Measurements from ENCODE around the gene MFSD6.
"Not testable (repeated sequence)": the region's sequence is repeated elsewhere in the genome, so short reads cannot be mapped to it uniquely, and the experiment has no call there.

Gene MFSD6

DNA sequence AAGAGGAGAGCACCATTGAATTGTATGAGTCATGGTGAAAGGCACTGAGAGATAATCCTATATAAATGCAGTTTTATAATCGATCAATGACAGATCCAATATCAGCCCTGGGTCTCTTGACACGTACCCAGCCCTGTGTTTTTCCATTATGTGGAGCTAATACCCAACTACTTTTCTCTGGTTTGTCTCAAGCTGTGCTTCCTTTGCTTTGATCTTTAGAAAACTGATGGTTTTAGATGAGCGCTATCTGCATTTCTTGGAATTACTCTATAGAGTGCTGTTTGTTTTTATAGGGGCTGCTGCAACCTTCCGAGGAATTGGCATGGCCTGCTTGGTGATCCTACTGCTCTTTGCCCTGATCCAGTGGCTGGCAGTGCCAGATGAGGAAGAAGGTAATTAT lies 81.3 kb downstream of the MFSD6 start:
- no peak for DNase-seq (ENCODE audit: insufficient read length, low spot score)
- no peak for FAIRE-seq
- no peak for TF ChIP-seq CTCF (IDR thresholded peaks at IDR 0.05; ENCODE audit: insufficient read depth, missing control alignments)

DNA sequence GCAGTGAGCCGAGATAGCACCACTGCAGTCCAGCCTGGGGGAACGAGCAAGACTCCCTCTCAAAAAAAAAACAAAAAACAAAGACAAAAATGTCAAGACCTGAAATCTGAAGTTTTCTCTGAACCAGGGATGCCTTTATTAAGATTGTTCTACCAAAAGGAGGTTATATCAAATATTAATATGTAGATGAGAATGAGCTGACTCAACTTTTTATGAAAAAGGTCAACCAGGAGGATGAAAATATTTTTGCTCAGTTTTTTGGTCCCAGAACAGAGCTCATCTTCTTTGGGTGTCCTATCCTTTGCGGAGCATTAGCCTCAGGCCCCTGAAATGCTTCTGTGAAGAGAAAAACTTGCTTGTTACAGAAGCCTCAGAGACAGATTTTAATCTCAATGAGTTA lies 82.3 kb downstream of the MFSD6 start:
- no peak for FAIRE-seq
- no peak for DNase-seq (ENCODE audit: insufficient read length, low spot score)

DNA sequence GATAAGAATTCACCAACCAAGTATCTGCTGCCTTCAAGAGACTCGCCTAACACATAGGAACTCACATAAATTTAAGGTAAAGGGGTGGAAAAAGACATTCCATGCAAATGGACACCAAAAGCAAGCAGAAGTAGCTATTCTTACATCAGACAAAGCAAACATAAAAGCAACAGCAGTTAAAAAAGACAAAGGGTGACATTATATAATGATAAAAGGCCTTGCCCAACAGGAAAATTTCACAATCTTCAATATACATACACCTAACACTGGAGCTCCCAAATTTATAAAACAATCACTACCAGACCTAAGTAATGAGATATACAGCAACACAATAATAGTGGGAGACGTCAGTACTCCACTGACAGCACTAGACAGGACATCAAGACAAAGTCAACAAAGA lies 84.9 kb downstream of the MFSD6 start:
- FAIRE-seq (no peak), DNase-seq (ENCODE audit: insufficient read length, low spot score) (no peak)
- TF ChIP-seq CTCF (IDR thresholded peaks at IDR 0.05; ENCODE audit: insufficient read depth, missing control alignments): no peak

More for the DNA sequence above, 82.3 kb downstream of the MFSD6 start:
- no peak for TF ChIP-seq CTCF (IDR thresholded peaks at IDR 0.05; ENCODE audit: insufficient read depth, missing control alignments)

GRCh38 chr2:190494600-190495227 lies 86.6 kb downstream of the MFSD6 start:
- FAIRE-seq; DNase-seq (ENCODE audit: insufficient read length, low spot score): not testable (repeated sequence)

DNA sequence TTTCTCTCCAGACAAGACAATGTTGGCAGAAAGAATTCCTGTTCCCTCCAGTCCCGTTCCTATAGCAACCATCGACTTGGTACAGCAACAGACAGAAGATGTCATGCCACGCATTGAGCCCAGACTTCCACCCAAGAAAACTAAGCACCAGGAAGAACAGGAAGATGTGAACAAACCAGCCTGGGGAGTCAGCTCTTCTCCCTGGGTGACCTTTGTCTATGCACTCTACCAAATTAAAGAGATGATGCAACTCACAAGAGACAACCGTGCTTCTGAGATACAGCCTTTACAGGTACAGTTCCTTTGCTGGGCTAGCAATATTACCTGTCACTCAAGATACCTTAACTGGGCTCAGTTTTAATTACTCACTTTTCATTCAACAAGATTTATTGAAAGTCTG lies 89.3 kb downstream of the MFSD6 start:
- FAIRE-seq: no peak

DNA sequence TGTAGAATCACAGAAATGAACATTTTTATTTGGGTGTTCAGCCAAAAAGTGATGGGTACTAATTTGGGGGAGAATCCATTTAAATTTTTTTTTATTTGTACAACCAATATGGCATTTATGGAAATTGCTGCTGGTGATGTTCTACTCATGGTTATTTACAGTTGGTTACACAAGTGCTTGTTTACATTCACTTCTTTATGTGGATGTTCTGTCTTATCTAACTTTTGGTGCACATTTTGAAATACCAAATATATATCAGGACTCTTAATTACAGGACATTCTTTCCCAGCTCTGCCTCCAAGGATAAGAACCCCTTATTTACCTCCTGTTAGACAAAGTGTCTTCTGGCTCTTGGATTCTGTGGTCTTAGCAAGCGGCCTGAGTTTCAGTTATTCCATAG lies 91.1 kb downstream of the MFSD6 start:
- no peak for FAIRE-seq
- DNase-seq (ENCODE audit: insufficient read length, low spot score): no peak
- TF ChIP-seq CTCF (IDR thresholded peaks at IDR 0.05; ENCODE audit: insufficient read depth, missing control alignments): no peak

More for the DNA sequence above, 89.3 kb downstream of the MFSD6 start:
- no peak for DNase-seq (ENCODE audit: insufficient read length, low spot score)
- no peak for TF ChIP-seq CTCF (IDR thresholded peaks at IDR 0.05; ENCODE audit: insufficient read depth, missing control alignments)

DNA sequence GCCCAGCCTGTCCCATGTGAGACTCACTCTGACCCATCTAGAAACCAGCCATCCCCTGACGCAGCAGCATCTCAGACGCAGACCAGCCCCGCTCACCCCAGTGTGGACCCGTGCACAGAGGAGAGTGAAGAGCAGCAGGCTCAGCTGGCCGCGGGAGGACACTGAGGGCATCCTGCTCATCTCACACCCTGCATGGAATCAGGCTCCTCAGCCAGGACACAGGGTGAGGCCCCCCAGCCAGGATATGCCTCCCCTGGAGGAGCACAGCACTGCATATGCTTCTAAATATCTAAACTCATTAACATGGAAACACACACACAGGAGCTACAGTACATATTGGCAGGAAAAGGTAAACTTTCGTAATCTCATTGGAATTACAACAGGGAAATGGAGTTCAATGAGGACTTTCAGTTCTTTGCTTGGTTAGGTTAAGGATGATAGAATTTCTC lies 91.9 kb downstream of the MFSD6 start:
- no peak for TF ChIP-seq CTCF (IDR thresholded peaks at IDR 0.05; ENCODE audit: insufficient read depth, missing control alignments)
- DNase-seq (ENCODE audit: insufficient read length, low spot score): no peak
- FAIRE-seq: no peak

DNA sequence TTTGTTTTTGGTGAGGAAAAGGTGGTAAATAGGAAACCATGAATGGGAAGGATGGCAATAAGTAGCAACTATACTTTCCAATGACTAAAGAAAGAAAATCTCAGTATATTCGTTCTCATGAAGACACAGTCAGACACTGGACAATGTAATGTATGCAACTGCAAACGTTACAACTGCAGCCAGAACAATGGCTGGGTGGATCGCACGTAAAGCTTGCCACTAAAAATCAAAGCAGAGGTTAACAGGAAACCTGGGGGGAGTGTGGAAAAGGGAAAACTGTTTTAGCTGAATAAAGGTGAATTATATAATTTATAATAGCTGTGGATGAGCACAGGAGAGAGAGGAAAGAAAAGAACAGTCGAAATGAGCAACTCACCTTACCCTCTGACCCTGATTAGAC lies 93.1 kb downstream of the MFSD6 start:
- FAIRE-seq (no peak), DNase-seq (ENCODE audit: insufficient read length, low spot score) (no peak)
- TF ChIP-seq CTCF (IDR thresholded peaks at IDR 0.05; ENCODE audit: insufficient read depth, missing control alignments): no peak

Data from D721Med (cell line).